Measurements from ENCODE around the gene PACC1.

Gene PACC1

DNA sequence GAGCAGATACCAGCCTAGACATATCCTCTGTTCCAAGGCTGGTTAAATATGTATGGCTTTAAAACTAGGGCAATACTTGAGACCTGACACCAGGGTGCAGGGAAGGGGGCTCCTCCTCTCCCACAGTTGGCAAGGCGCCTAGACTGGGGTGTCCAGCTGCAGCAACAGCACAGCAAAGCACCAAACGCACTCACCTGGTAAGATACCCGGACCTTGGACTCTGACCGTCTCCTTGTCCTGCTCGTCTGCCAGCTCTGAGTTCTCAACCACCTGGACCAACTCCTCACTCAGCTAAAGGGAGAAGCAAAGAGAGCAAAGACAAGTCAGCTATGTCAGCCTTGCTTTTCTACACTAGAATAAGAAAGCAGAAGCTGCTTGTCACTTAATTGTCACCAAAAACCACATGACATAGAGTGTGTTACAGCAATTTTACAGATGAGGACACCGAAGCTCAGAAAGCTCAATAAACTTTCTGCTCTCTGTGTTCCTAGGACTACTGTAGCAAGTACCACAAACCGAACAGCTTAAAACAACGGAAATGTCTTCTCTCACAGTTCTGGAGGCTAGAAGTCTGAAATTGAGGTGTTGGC lies 4.4 kb downstream of the PACC1 start:
- H3K36me3 ChIP-seq (ENCODE audit: control insufficient read depth in 2 of 2, insufficient read depth in 1 of 2, low read length in 2 of 2) = peaks cover 26 to 61% of the 10 kb centered on the region in 2 experiments
- no peak overlapping the region for H3K27ac ChIP-seq (ENCODE audit: extremely low read depth, low read depth, low read length)
- no peaks in the 10 kb centered on the region for H3K4me1 ChIP-seq (ENCODE audit: control insufficient read depth, insufficient read depth, low read length)
- CTCF ChIA-PET = interaction anchor here (0.7 kb wide), 1 partner anchor 97 kb away, joined by 3 read pairs; no protein-coding TSS in a partner anchor
- POLR2A ChIA-PET = no interaction called here
- H3K4me3 ChIP-seq (ENCODE audit: low read depth, low read length) = no peak overlapping the region
- TF ChIP-seq ZNF791 (tag by site-specific recombination; IDR thresholded peaks at IDR 0.05) (no peak), ZNF514 (tag by site-specific recombination; IDR thresholded peaks at IDR 0.05) (no peak), ZNF426 (tag by site-specific recombination; IDR thresholded peaks at IDR 0.05) (no peak), TRIM28 (IDR thresholded peaks at IDR 0.05; ENCODE audit: borderline replicate concordance, low read length) (no peak), ZNF837 (tag by site-specific recombination; IDR thresholded peaks at IDR 0.05) (no peak), ZNF157 (tag by site-specific recombination; IDR thresholded peaks at IDR 0.05) (no peak)
- TF ChIP-seq, protein P1, sequence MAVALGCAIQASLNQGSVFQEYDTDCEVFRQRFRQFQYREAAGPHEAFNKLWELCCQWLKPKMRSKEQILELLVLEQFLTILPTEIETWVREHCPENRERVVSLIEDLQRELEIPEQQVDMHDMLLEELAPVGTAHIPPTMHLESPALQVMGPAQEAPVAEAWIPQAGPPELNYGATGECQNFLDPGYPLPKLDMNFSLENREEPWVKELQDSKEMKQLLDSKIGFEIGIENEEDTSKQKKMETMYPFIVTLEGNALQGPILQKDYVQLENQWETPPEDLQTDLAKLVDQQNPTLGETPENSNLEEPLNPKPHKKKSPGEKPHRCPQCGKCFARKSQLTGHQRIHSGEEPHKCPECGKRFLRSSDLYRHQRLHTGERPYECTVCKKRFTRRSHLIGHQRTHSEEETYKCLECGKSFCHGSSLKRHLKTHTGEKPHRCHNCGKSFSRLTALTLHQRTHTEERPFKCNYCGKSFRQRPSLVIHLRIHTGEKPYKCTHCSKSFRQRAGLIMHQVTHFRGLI (tag by site-specific recombination; IDR thresholded peaks at IDR 0.05) = no peak
- TF ChIP-seq, protein P2, sequence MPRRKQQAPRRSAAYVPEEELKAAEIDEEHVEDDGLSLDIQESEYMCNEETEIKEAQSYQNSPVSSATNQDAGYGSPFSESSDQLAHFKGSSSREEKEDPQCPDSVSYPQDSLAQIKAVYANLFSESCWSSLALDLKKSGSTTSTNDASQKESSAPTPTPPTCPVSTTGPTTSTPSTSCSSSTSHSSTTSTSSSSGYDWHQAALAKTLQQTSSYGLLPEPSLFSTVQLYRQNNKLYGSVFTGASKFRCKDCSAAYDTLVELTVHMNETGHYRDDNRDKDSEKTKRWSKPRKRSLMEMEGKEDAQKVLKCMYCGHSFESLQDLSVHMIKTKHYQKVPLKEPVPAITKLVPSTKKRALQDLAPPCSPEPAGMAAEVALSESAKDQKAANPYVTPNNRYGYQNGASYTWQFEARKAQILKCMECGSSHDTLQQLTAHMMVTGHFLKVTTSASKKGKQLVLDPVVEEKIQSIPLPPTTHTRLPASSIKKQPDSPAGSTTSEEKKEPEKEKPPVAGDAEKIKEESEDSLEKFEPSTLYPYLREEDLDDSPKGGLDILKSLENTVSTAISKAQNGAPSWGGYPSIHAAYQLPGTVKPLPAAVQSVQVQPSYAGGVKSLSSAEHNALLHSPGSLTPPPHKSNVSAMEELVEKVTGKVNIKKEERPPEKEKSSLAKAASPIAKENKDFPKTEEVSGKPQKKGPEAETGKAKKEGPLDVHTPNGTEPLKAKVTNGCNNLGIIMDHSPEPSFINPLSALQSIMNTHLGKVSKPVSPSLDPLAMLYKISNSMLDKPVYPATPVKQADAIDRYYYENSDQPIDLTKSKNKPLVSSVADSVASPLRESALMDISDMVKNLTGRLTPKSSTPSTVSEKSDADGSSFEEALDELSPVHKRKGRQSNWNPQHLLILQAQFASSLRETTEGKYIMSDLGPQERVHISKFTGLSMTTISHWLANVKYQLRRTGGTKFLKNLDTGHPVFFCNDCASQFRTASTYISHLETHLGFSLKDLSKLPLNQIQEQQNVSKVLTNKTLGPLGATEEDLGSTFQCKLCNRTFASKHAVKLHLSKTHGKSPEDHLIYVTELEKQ (tag by site-specific recombination; IDR thresholded peaks at IDR 0.05; ENCODE audit: borderline replicate concordance) = no peak
- TF ChIP-seq, protein P3, sequence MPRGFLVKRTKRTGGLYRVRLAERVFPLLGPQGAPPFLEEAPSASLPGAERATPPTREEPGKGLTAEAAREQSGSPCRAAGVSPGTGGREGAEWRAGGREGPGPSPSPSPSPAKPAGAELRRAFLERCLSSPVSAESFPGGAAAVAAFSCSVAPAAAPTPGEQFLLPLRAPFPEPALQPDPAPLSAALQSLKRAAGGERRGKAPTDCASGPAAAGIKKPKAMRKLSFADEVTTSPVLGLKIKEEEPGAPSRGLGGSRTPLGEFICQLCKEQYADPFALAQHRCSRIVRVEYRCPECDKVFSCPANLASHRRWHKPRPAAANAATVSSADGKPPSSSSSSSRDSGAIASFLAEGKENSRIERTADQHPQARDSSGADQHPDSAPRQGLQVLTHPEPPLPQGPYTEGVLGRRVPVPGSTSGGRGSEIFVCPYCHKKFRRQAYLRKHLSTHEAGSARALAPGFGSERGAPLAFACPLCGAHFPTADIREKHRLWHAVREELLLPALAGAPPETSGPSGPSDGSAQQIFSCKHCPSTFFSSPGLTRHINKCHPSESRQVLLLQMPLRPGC (tag by site-specific recombination; IDR thresholded peaks at IDR 0.05) = no peak
- TF ChIP-seq, protein P4, sequence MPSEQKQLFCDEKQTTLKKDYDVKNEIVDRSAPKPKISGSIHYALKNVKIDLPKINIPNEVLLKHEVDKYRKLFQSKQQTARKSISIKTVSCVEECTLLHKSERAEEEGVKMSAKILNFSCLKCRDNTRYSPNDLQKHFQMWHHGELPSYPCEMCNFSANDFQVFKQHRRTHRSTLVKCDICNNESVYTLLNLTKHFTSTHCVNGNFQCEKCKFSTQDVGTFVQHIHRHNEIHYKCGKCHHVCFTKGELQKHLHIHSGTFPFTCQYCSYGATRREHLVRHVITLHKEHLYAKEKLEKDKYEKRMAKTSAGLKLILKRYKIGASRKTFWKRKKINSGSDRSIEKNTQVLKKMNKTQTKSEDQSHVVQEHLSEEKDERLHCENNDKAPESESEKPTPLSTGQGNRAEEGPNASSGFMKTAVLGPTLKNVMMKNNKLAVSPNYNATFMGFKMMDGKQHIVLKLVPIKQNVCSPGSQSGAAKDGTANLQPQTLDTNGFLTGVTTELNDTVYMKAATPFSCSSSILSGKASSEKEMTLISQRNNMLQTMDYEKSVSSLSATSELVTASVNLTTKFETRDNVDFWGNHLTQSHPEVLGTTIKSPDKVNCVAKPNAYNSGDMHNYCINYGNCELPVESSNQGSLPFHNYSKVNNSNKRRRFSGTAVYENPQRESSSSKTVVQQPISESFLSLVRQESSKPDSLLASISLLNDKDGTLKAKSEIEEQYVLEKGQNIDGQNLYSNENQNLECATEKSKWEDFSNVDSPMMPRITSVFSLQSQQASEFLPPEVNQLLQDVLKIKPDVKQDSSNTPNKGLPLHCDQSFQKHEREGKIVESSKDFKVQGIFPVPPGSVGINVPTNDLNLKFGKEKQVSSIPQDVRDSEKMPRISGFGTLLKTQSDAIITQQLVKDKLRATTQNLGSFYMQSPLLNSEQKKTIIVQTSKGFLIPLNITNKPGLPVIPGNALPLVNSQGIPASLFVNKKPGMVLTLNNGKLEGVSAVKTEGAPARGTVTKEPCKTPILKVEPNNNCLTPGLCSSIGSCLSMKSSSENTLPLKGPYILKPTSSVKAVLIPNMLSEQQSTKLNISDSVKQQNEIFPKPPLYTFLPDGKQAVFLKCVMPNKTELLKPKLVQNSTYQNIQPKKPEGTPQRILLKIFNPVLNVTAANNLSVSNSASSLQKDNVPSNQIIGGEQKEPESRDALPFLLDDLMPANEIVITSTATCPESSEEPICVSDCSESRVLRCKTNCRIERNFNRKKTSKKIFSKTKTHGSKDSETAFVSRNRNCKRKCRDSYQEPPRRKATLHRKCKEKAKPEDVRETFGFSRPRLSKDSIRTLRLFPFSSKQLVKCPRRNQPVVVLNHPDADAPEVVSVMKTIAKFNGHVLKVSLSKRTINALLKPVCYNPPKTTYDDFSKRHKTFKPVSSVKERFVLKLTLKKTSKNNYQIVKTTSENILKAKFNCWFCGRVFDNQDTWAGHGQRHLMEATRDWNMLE (tag by site-specific recombination; conservative IDR thresholded peaks at IDR 0.05; ENCODE audit: low read depth) = no peak
- no peaks in the 10 kb centered on the region for H3K9me3 ChIP-seq (ENCODE audit: control insufficient read depth, insufficient read depth, low read depth, low read length)

DNA sequence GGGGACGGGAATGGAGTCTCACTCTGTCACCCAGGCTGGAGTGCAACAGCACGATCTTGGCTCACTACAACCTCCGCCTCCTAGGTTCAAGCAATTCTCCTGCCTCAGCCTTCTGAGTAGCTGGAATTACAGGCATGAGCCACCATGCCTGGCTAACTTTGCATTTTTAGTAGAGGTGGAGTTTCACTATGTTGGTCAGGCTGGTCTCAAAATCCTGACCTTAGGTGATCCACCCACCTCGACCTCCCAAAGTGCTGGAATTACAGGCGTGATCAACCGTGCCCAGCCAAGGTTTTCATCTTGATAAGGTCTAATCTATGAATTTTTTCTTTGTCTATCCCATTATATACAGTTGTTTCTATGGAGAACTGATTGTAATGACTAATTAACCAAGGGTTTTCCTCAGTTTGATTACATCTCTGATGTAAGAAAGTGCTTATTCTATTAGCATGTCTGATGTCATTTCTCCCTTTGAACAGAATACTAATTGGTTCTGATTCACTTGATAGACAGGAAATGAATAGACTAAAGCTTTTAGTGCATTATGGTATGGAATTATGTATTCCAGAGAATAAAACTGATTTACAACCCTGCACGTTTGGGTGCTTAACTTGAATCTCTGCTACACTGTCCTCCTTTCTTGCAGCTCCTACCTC lies 11.9 kb downstream of the PACC1 start:
- no peak overlapping the region for H3K27ac ChIP-seq (ENCODE audit: extremely low read depth, low read depth, low read length)
- no peaks in the 10 kb centered on the region for H3K4me1 ChIP-seq (ENCODE audit: control insufficient read depth, insufficient read depth, low read length)
- no peak overlapping the region for H3K4me3 ChIP-seq (ENCODE audit: low read depth, low read length)
- ChIA-PET CTCF (interaction anchor here (0.7 kb wide), 1 partner anchor 872 kb away, joined by 3 read pairs; no protein-coding TSS in a partner anchor), POLR2A (no interaction called here)
- peaks cover 19 to 46% of the 10 kb centered on the region in 2 experiments for H3K36me3 ChIP-seq (ENCODE audit: control insufficient read depth in 2 of 2, insufficient read depth in 1 of 2, low read length in 2 of 2)
- H3K9me3 ChIP-seq (ENCODE audit: control insufficient read depth, insufficient read depth, low read depth, low read length) = no peaks in the 10 kb centered on the region
- TF ChIP-seq, protein P5, sequence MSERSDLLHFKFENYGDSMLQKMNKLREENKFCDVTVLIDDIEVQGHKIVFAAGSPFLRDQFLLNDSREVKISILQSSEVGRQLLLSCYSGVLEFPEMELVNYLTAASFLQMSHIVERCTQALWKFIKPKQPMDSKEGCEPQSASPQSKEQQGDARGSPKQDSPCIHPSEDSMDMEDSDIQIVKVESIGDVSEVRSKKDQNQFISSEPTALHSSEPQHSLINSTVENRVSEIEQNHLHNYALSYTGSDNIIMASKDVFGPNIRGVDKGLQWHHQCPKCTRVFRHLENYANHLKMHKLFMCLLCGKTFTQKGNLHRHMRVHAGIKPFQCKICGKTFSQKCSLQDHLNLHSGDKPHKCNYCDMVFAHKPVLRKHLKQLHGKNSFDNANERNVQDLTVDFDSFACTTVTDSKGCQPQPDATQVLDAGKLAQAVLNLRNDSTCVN (tag by site-specific recombination; optimal IDR thresholded peaks at IDR 0.05) = no peak
- no peak for TF ChIP-seq ZNF311 (tag by site-specific recombination; IDR thresholded peaks at IDR 0.05; ENCODE audit: borderline replicate concordance)
- no peak for TF ChIP-seq OSR2 (tag by site-specific recombination; IDR thresholded peaks at IDR 0.05)
- no peak for TF ChIP-seq HOXC10 (CRISPR knock-in tag; IDR thresholded peaks at IDR 0.05)
- no peak for TF ChIP-seq ZNF274 (IDR thresholded peaks at IDR 0.05; ENCODE audit: low read length)
- TF ChIP-seq ZNF274 (tag by site-specific recombination; IDR thresholded peaks at IDR 0.05; ENCODE audit: borderline replicate concordance) = no peak
- no peak for TF ChIP-seq KLF1 (tag by site-specific recombination; IDR thresholded peaks at IDR 0.05)
- TF ChIP-seq, protein P6, sequence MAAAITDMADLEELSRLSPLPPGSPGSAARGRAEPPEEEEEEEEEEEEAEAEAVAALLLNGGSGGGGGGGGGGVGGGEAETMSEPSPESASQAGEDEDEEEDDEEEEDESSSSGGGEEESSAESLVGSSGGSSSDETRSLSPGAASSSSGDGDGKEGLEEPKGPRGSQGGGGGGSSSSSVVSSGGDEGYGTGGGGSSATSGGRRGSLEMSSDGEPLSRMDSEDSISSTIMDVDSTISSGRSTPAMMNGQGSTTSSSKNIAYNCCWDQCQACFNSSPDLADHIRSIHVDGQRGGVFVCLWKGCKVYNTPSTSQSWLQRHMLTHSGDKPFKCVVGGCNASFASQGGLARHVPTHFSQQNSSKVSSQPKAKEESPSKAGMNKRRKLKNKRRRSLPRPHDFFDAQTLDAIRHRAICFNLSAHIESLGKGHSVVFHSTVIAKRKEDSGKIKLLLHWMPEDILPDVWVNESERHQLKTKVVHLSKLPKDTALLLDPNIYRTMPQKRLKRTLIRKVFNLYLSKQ (tag by site-specific recombination; IDR thresholded peaks at IDR 0.05; ENCODE audit: borderline replicate concordance) = no peak
- no peak for TF ChIP-seq ZNF837 (tag by site-specific recombination; IDR thresholded peaks at IDR 0.05)
- TF ChIP-seq GFI1B (tag by site-specific recombination; IDR thresholded peaks at IDR 0.05) = no peak

Data from HEK293 (cell line).